Neural cell (in vitro differentiated cells): ENCODE measurements around the gene PLG.

ENCODE experiments used
- EP300 ChIP-seq: fragments of 450-650 bp; conservative IDR thresholded peaks from 2 replicates; pipeline ENCODE4 v1.6.1; 2014; ENCODE audit warnings: antibody characterized with exemption, mild to moderate bottlenecking, moderate library complexity; ENCODE audit not compliant: poor library complexity, severe bottlenecking
- EZH2 ChIP-seq: fragments of 200-600, 300-800 bp; shearing (Covaris generic), sonication (generic); IDR thresholded peaks from 2 replicates; pipeline ENCODE4 v1.6.1; 2014; ENCODE audit warnings: antibody characterized with exemption, low read length, borderline replicate concordance, mild to moderate bottlenecking; ENCODE audit not compliant: insufficient read depth, poor library complexity, severe bottlenecking
- POLR2AphosphoS5 ChIP-seq: IDR thresholded peaks from 2 replicates; pipeline ENCODE4 v1.6.1; 2012
- RAD21 ChIP-seq: fragments of 450-650 bp; conservative IDR thresholded peaks from 2 replicates; pipeline ENCODE4 v1.6.1; 2014; ENCODE audit warnings: antibody characterized with exemption, mild to moderate bottlenecking, moderate library complexity
- SMC3 ChIP-seq: fragments of 450-650 bp; conservative IDR thresholded peaks from 2 replicates; pipeline ENCODE4 v1.6.1; 2014; ENCODE audit warnings: antibody characterized with exemption, mild to moderate bottlenecking, moderate library complexity; ENCODE audit not compliant: poor library complexity
- TAF1 ChIP-seq: IDR thresholded peaks from 2 replicates; pipeline ENCODE4 v1.6.1; 2012; ENCODE audit warnings: low read depth
- TF ChIP-seq, protein P1 (sequence below): fragments of 450-650 bp; IDR thresholded peaks from 2 replicates; pipeline ENCODE4 v1.5.1; 2014; ENCODE audit warnings: antibody characterized with exemption, mild to moderate bottlenecking, moderate library complexity; ENCODE audit not compliant: poor library complexity, severe bottlenecking
- TF ChIP-seq, protein P2 (sequence below): IDR thresholded peaks from 2 replicates; pipeline ENCODE4 v1.6.1; 2012; ENCODE audit warnings: borderline replicate concordance

DNA sequence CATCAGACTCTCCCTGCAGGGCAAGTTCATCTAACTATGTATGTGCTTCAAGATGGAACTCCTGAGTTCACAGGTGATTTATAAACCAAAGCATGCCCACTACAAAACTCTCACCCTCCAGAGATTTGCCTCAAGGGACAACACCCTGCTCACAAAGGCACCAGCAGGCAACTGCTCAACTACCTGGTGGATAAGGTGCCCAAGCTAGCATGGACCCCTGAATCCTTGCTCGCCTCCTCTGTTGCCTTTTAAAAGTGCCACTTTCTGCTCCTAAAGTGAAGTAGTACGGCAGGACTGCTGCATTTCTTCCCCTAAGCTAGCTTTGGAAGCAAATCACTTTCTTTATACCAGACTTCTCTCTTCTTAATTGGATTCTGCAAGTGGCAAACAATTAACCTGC lies 39.2 kb upstream of the PLG start:
- TF ChIP-seq POLR2AphosphoS5 (no peak), SMC3 (no peak), TAF1 (no peak), RAD21 (no peak), EP300 (no peak), EZH2 (no peak)
- TF ChIP-seq, protein P1, sequence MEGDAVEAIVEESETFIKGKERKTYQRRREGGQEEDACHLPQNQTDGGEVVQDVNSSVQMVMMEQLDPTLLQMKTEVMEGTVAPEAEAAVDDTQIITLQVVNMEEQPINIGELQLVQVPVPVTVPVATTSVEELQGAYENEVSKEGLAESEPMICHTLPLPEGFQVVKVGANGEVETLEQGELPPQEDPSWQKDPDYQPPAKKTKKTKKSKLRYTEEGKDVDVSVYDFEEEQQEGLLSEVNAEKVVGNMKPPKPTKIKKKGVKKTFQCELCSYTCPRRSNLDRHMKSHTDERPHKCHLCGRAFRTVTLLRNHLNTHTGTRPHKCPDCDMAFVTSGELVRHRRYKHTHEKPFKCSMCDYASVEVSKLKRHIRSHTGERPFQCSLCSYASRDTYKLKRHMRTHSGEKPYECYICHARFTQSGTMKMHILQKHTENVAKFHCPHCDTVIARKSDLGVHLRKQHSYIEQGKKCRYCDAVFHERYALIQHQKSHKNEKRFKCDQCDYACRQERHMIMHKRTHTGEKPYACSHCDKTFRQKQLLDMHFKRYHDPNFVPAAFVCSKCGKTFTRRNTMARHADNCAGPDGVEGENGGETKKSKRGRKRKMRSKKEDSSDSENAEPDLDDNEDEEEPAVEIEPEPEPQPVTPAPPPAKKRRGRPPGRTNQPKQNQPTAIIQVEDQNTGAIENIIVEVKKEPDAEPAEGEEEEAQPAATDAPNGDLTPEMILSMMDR = no peak
- TF ChIP-seq, protein P2, sequence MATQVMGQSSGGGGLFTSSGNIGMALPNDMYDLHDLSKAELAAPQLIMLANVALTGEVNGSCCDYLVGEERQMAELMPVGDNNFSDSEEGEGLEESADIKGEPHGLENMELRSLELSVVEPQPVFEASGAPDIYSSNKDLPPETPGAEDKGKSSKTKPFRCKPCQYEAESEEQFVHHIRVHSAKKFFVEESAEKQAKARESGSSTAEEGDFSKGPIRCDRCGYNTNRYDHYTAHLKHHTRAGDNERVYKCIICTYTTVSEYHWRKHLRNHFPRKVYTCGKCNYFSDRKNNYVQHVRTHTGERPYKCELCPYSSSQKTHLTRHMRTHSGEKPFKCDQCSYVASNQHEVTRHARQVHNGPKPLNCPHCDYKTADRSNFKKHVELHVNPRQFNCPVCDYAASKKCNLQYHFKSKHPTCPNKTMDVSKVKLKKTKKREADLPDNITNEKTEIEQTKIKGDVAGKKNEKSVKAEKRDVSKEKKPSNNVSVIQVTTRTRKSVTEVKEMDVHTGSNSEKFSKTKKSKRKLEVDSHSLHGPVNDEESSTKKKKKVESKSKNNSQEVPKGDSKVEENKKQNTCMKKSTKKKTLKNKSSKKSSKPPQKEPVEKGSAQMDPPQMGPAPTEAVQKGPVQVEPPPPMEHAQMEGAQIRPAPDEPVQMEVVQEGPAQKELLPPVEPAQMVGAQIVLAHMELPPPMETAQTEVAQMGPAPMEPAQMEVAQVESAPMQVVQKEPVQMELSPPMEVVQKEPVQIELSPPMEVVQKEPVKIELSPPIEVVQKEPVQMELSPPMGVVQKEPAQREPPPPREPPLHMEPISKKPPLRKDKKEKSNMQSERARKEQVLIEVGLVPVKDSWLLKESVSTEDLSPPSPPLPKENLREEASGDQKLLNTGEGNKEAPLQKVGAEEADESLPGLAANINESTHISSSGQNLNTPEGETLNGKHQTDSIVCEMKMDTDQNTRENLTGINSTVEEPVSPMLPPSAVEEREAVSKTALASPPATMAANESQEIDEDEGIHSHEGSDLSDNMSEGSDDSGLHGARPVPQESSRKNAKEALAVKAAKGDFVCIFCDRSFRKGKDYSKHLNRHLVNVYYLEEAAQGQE = no peak
